Panc1 (cell line): ENCODE data around the gene CDC26.
"Not testable (repeated sequence)": the region's sequence is repeated elsewhere in the genome, so short reads cannot be mapped to it uniquely, and the experiment has no call there.

Experiments used
- SIN3A ChIP-seq: IDR thresholded peaks from 2 replicates; pipeline ENCODE4 v1.6.1; 2012; ENCODE audit warnings: low read depth, mild to moderate bottlenecking, low read length, moderate library complexity, borderline replicate concordance; ENCODE audit not compliant: insufficient read depth
- TF ChIP-seq, protein P1 (sequence below): fragments of 450-650 bp; IDR thresholded peaks from 2 replicates; pipeline ENCODE4 v1.5.1; 2017; ENCODE audit warnings: mild to moderate bottlenecking

DNA sequence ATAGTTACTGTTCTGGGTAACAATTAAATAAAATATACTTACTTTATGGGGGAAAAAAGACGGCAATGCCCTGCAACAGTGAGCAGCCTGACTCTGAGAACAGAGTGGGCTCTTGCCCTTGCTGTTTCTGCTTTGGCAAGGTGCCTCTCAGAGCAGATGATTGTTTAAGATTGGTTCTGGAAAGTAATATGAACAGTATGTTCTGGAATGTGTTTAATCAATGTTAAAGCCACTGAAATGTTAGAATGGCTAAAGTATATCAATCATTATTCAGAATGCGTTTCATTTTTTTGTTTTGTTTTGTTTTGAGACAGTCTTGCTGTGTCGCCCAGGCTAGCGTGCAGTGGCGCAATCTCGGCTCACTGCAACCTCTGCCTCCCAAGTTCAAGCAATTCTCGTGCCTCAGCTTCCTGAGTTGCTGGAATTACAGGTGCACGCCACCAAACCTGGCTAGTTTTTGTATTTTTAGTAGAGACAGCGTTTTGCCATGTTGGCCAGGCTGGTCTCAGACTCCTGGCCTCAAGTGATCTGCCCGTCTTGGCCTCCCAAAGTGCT is 39.6 kb downstream of the CDC26 start:
- TF ChIP-seq, protein P1, sequence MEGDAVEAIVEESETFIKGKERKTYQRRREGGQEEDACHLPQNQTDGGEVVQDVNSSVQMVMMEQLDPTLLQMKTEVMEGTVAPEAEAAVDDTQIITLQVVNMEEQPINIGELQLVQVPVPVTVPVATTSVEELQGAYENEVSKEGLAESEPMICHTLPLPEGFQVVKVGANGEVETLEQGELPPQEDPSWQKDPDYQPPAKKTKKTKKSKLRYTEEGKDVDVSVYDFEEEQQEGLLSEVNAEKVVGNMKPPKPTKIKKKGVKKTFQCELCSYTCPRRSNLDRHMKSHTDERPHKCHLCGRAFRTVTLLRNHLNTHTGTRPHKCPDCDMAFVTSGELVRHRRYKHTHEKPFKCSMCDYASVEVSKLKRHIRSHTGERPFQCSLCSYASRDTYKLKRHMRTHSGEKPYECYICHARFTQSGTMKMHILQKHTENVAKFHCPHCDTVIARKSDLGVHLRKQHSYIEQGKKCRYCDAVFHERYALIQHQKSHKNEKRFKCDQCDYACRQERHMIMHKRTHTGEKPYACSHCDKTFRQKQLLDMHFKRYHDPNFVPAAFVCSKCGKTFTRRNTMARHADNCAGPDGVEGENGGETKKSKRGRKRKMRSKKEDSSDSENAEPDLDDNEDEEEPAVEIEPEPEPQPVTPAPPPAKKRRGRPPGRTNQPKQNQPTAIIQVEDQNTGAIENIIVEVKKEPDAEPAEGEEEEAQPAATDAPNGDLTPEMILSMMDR: not testable (repeated sequence)
- not testable (repeated sequence) for TF ChIP-seq SIN3A
